Placental pericyte (primary cell): Measurements from ENCODE around the gene PRKD1. TPM values are rescaled to one million over a fixed set of nuclear protein-coding genes. Genes with fewer than 3 reads are reported as not detected.

ENCODE experiments used
- small RNA-seq: library from RNA; depleted of rRNA; stranded (forward); fragments of <200 nt; gene quantifications from one replicate; pipeline ENCODE3, GENCODE V24; 2012; ENCODE audit warnings: low replicate concordance
- total RNA-seq: library from RNA; depleted of rRNA; stranded (reverse); fragments of >200 nt; gene quantifications from 2 replicates; pipeline ENCODE4 v1.2.3, GENCODE V29; 2012

Gene PRKD1
- 5.3 and 5.7 TPM in 2 replicates for total RNA-seq

DNA sequence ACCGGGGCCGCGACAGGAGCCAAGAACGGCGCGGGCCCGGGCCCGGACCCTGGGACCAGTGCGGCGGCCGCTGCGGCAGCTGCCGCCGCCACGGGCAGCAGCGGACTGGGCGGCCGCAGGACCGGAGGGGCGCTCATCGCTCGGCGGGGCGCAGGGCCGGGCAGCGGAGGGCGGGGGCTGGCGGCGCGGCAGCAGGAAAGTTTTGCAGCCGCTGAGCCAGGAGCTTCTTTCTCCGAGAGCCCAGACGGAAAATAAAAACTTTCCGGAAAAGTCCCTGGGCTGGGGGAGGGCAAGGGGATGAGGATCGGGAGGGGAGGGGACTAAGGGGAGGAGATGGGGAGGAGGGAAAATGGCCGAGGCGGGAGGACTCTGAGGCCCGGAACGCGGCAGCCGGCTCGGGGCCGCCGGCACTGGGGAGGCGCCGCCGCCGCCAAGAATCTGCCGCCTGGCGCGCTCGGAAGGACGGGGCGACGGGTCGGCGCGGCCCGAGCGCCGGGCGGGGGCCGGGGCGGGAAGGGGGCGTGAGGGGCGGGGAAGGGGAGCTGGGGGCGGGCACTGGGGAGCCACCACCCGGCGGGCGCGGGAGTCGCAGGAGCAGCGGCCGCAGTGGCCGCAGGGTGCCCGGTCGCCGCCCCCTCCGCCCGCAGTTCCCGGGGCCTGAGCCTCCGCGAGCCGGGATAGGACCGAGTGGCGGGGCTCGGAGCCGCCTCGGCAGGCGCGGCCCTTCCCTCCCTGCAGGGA lies at the start of gene PRKD1:
PRKD1 (minus strand) TSS at position 472 of the 741 bp plus-strand sequence.

Small RNA genes lying within 50 kb of the gene (small RNA-seq; reads per million reads assigned to genes)
- not detected for gene RNU6-1234P
